HepG2 (cell line): ENCODE measurements around the gene RASAL1. TPM values are rescaled to one million over a fixed set of nuclear protein-coding genes. Genes with fewer than 3 reads are reported as not detected.

Experiments used
- ATAC-seq: fragments of 200-7000 bp; cut with Tn5 transposase; 3 replicates; pipeline ENCODE4 v1.9.1; 2020; ENCODE audit warnings: mild to moderate bottlenecking, moderate library complexity
- BruUV-seq: library from RNA; stranded (reverse); fragments of 400-500 nt; replicated peaks from 2 replicates; lab custom pipeline; 2021; lab: Mats Ljungman, UMichigan
- CTCF ChIA-PET: fragments of 300-600 bp; formaldehyde crosslinking; extraction: SDS; loops from one replicate; lab custom pipeline; 2021; ENCODE audit warnings: low total read pairs, inconsistent platforms, low intra/inter-chr PET ratio; lab: Yijun Ruan, JAX
- POLR2A ChIA-PET: fragments of 350-600 bp; sonication (Branson Sonifier 250); formaldehyde crosslinking; loops from one replicate; lab custom pipeline; 2020; ENCODE audit warnings: antibody characterized with exemption, inconsistent platforms; lab: Yijun Ruan, JAX
- DNase-seq: peaks from one replicate; pipeline ENCODE4 v3.0.0-alpha.2; 2015; ENCODE audit warnings: low spot score
- FAIRE-seq: peaks from 3 replicates; lab custom pipeline; 2011; peaks lifted over from hg19 to GRCh38; lab: Jason Lieb, UNC
- H2AFZ ChIP-seq: one replicate; pipeline ENCODE4 v1.6.1; 2011; ENCODE audit warnings: low read length, inconsistent platforms
- H3K27ac ChIP-seq: fragments of 300-600 bp; 3 replicates; pipeline ENCODE4 v1.8.0; 2011; ENCODE audit warnings: mixed run types, mild to moderate bottlenecking, mixed read lengths, low read length, inconsistent platforms; ENCODE audit not compliant: insufficient read depth; ENCODE audit errors: extremely low read length
- H3K27me3 ChIP-seq, 2 experiments: fragments of 200-600 bp in 1 of 2; 2 replicates in 1 of 2; 3 replicates in 1 of 2; pipeline versions ENCODE4 v1.6.0 to v1.8.0; 2011; ENCODE audit warnings: low read length in 2 of 2, mild to moderate bottlenecking in 2 of 2, moderate library complexity in 2 of 2, inconsistent platforms in 1 of 2; ENCODE audit not compliant: insufficient read depth in 2 of 2, control insufficient read depth in 1 of 2
- H3K36me3 ChIP-seq, 2 experiments: fragments of 200-600 bp in 1 of 2; replicated peaks in 1 of 2; 2 replicates in 1 of 2; 3 replicates in 1 of 2; pipeline versions ENCODE4 v1.5.1 to v1.8.0; 2011; ENCODE audit warnings: low read length in 2 of 2, inconsistent platforms in 1 of 2; ENCODE audit not compliant: insufficient read depth in 2 of 2, control insufficient read depth in 1 of 2
- H3K4me1 ChIP-seq: 2 replicates; pipeline ENCODE4 v1.5.1; 2012; ENCODE audit warnings: low read length, inconsistent platforms; ENCODE audit not compliant: insufficient read depth
- H3K4me2 ChIP-seq: 2 replicates; pipeline ENCODE4 v1.6.0; 2011; ENCODE audit warnings: low read depth, low read length, inconsistent platforms
- H3K4me3 ChIP-seq, 3 experiments: fragments of 200-600 bp in 1 of 3; sonication (generic), shearing (Covaris generic) in 1 of 3; replicated peaks in 1 of 3; 2 replicates each; pipeline ENCODE4 v1.5.1; 2011 to 2016; ENCODE audit warnings: low read length in 3 of 3, inconsistent platforms in 2 of 3, low read depth in 2 of 3, mild to moderate bottlenecking in 2 of 3, control low read depth in 1 of 3, mixed read lengths in 1 of 3; ENCODE audit not compliant: insufficient read depth in 1 of 3
- H3K79me2 ChIP-seq: one replicate; pipeline ENCODE4 v1.6.1; 2011; ENCODE audit warnings: low read length, inconsistent platforms; ENCODE audit not compliant: insufficient read depth
- H3K9ac ChIP-seq: 2 replicates; pipeline ENCODE4 v1.6.0; 2011; ENCODE audit warnings: mild to moderate bottlenecking, low read depth, low read length, inconsistent platforms; ENCODE audit not compliant: insufficient read depth
- H3K9me3 ChIP-seq: 2 replicates; pipeline ENCODE4 v1.5.1; 2012; ENCODE audit warnings: mild to moderate bottlenecking, low read length
- H4K20me1 ChIP-seq: 2 replicates; pipeline ENCODE4 v1.6.0; 2011; ENCODE audit warnings: inconsistent platforms, mild to moderate bottlenecking, low read length, moderate library complexity; ENCODE audit not compliant: insufficient read depth
- GMEB1 ChIP-seq: sonication (generic); formaldehyde crosslinking; IDR thresholded peaks from 2 replicates; pipeline ENCODE4 v1.5.1; 2020; ENCODE audit warnings: missing genetic modification reagents, mild to moderate bottlenecking, borderline replicate concordance
- IRF1 ChIP-seq: sonication (generic); formaldehyde crosslinking; IDR thresholded peaks from 2 replicates; pipeline ENCODE4 v1.4.0; 2020; ENCODE audit warnings: low read depth, mild to moderate bottlenecking, missing genetic modification reagents
- JDP2 ChIP-seq: sonication (generic); formaldehyde crosslinking; IDR thresholded peaks from 2 replicates; pipeline ENCODE4 v1.8.1; 2022; ENCODE audit warnings: missing genetic modification reagents, borderline replicate concordance
- POLR2A ChIP-seq, 2 experiments: IDR thresholded peaks; 2 replicates each; pipeline ENCODE4 v1.6.1; 2011; ENCODE audit warnings: low read depth in 2 of 2, low read length in 2 of 2, mild to moderate bottlenecking in 1 of 2, moderate library complexity in 1 of 2; ENCODE audit not compliant: insufficient read depth in 1 of 2
- TERF1 ChIP-seq: sonication (generic); formaldehyde crosslinking; IDR thresholded peaks from 2 replicates; pipeline ENCODE4 v1.8.0; 2022; ENCODE audit warnings: mild to moderate bottlenecking, missing genetic modification reagents, moderate library complexity
- THRA ChIP-seq: sonication (generic); formaldehyde crosslinking; IDR thresholded peaks from 2 replicates; pipeline ENCODE4 v1.4.0; 2020; ENCODE audit warnings: missing genetic modification reagents, borderline replicate concordance
- ZBTB44 ChIP-seq: sonication (generic); formaldehyde crosslinking; IDR thresholded peaks from 2 replicates; pipeline ENCODE4 v1.4.0; 2020; ENCODE audit warnings: missing genetic modification reagents
- ZNF432 ChIP-seq: sonication (generic); formaldehyde crosslinking; IDR thresholded peaks from 2 replicates; pipeline ENCODE4 v1.5.0; 2020; ENCODE audit warnings: missing genetic modification reagents, mild to moderate bottlenecking, borderline replicate concordance
- ZNF552 ChIP-seq: sonication (generic); formaldehyde crosslinking; IDR thresholded peaks from 2 replicates; pipeline ENCODE4 v1.9.0; 2022; ENCODE audit warnings: missing genetic modification reagents, mild to moderate bottlenecking, borderline replicate concordance
- ZNF607 ChIP-seq: sonication (generic); formaldehyde crosslinking; IDR thresholded peaks from 2 replicates; pipeline ENCODE4 v1.5.1; 2020; ENCODE audit warnings: missing genetic modification reagents, mild to moderate bottlenecking, borderline replicate concordance
- ZNF660 ChIP-seq: sonication (generic); formaldehyde crosslinking; IDR thresholded peaks from 2 replicates; pipeline ENCODE4 v1.5.1; 2020; ENCODE audit warnings: mild to moderate bottlenecking, low read depth, missing genetic modification reagents, borderline replicate concordance
- ZNF770 ChIP-seq: sonication (generic); formaldehyde crosslinking; IDR thresholded peaks from 2 replicates; pipeline ENCODE4 v1.5.0; 2020; ENCODE audit warnings: mild to moderate bottlenecking, missing genetic modification reagents
- ZSCAN25 ChIP-seq: sonication (generic); formaldehyde crosslinking; IDR thresholded peaks from 2 replicates; pipeline ENCODE4 v1.8.0; 2022; ENCODE audit warnings: mild to moderate bottlenecking, missing genetic modification reagents
- WGBS: methylation state at CpG from one replicate; pipeline ENCODE4 v1.1.6; 2017; ENCODE audit warnings: low lambda C conversion rate; 5-methylcytosine and 5-hydroxymethylcytosine counted together
- in situ Hi-C: cut with HindIII; loops from 2 replicates; pipeline ENCODE4 v1.10.0; 2017; ENCODE audit warnings: low pct_unique_long_range_greater_than_20kb; ENCODE audit not compliant: extremely low pct_ligation_motif_present
- intact Hi-C: fragments of 100-400 bp; cut with micrococcal nuclease; formaldehyde crosslinking; loops from one replicate; pipeline ENCODE4 v1.10.0; 2022; ENCODE audit not compliant: unreplicated experiment
- polyA plus RNA-seq, 8 experiments: library from polyadenylated mRNA; depleted of rRNA in 3 of 8; stranded (reverse) in 7 of 8; unstranded in 1 of 8; fragments of >200 nt; fragmentation: Illumina TruSeq in 4 of 8; extraction: Trizol in 4 of 8; gene quantifications; 2 replicates each; pipeline versions ENCODE4 v1.2.1 to v1.2.3, GENCODE V29; 2011 to 2016; ENCODE audit warnings: low read depth in 4 of 8, missing spikeins in 1 of 8, mixed read lengths in 1 of 8; ENCODE audit not compliant: insufficient read depth in 1 of 8
- total RNA-seq, 5 experiments: library from RNA; depleted of rRNA; stranded (reverse); fragments of >200 nt; fragmentation: Illumina TruSeq; extraction: Trizol; gene quantifications; 2 replicates each; pipeline ENCODE4 v1.2.3, GENCODE V29; 2016; ENCODE audit warnings: low read depth in 1 of 5

Gene RASAL1
- total and polyA plus RNA-seq, 2 of the 13 experiments (the other 11 are each of a cell fraction or from before 2014, with no cell fraction given), result not detected

- FAIRE-seq, result no peak
- DNase-seq, result no peak
- Histone ChIP-seq H3K79me2 (no peaks in the 10 kb centered on the region), H3K27me3 (peaks cover 0 to 1% of the 10 kb centered on the region in 2 experiments; a peak in 1 of 5 replicates), H3K9ac (no peak overlapping the region), H2AFZ (no peak overlapping the region), H3K4me3 (no peak overlapping the region), H4K20me1 (no peaks in the 10 kb centered on the region), H3K9me3 (no peaks in the 10 kb centered on the region), H3K36me3 (no peaks in the 10 kb centered on the region), H3K4me2 (0 out of 2 replicates have a peak overlapping the region, but pooled peaks have one; percentile 12), H3K27ac (no peak overlapping the region), H3K4me1 (no peaks in the 10 kb centered on the region)
- ChIA-PET CTCF (no interaction called here), POLR2A (no interaction called here)
- BruUV-seq, result no TSS peak
- no peak for ATAC-seq
- in situ Hi-C loops, result no loop called here
- intact Hi-C loops, result no loop called here
- 25% methylated on average over 21 of the region's 21 CpGs for WGBS
- no peak for TF ChIP-seq JDP2
- TF ChIP-seq POLR2A (IDR thresholded peaks at IDR 0.05; ENCODE audit: insufficient read depth in 1 of 2, low read depth in 2 of 2, low read length in 2 of 2), result no peak
- TF ChIP-seq ZNF432 (CRISPR knock-in tag), result no peak
- no peak for TF ChIP-seq ZNF552 (CRISPR knock-in tag)
- no peak for TF ChIP-seq IRF1 (CRISPR knock-in tag)
- no peak for TF ChIP-seq GMEB1 (CRISPR knock-in tag)
- no peak for TF ChIP-seq TERF1
- TF ChIP-seq ZNF607 (CRISPR knock-in tag), result no peak
- no peak for TF ChIP-seq THRA (CRISPR knock-in tag)
- no peak for TF ChIP-seq ZNF770 (CRISPR knock-in tag)
- TF ChIP-seq ZNF660 (CRISPR knock-in tag), result no peak
- no peak for TF ChIP-seq ZSCAN25 (CRISPR knock-in tag)
- no peak for TF ChIP-seq ZBTB44 (CRISPR knock-in tag)
Measured at GRCh38 chr12:113136128-113136989, 798 bp upstream of the RASAL1 start.
